CD14-positive monocyte (primary cell): Measurements from ENCODE around the gene ACKR2. TPM values are rescaled to one million over a fixed set of nuclear protein-coding genes. Genes with fewer than 3 reads are reported as not detected.

Experiments used
- DNase-seq, 3 donors: peaks; one replicate each; pipeline ENCODE4 v3.0.0-alpha.2; 2011 to 2022
- H2AFZ ChIP-seq: 2 replicates; pipeline ENCODE4 v1.6.0; 2012; ENCODE audit warnings: mild to moderate bottlenecking, low read depth, low read length, inconsistent platforms; ENCODE audit not compliant: insufficient read depth, poor library complexity, severe bottlenecking
- H3K27ac ChIP-seq, 2 donors: 1 replicate in 1 of 2; 2 replicates in 1 of 2; pipeline ENCODE4 v1.5.1; 2012 to 2013; ENCODE audit warnings: low read length in 2 of 2, control low read depth in 1 of 2, inconsistent platforms in 1 of 2, low read depth in 1 of 2, mild to moderate bottlenecking in 1 of 2
- H3K27me3 ChIP-seq, 2 donors: one replicate each; pipeline versions ENCODE4 v1.6.0 to v1.6.1; 2011 to 2013; ENCODE audit warnings: low read length in 2 of 2; ENCODE audit not compliant: control insufficient read depth in 2 of 2, insufficient read depth in 2 of 2
- H3K36me3 ChIP-seq, 2 donors: replicated peaks in 1 of 2; 1 replicate in 1 of 2; 2 replicates in 1 of 2; pipeline versions ENCODE4 v1.5.1 to v1.6.1; 2012 to 2013; ENCODE audit warnings: low read length in 2 of 2, control low read depth in 1 of 2, inconsistent platforms in 1 of 2, mild to moderate bottlenecking in 1 of 2; ENCODE audit not compliant: insufficient read depth in 2 of 2, control insufficient read depth in 1 of 2
- H3K4me1 ChIP-seq, 2 donors: 1 replicate in 1 of 2; 2 replicates in 1 of 2; pipeline versions ENCODE4 v1.5.1 to v1.6.1; 2012 to 2013; ENCODE audit warnings: low read length in 2 of 2, control low read depth in 1 of 2, inconsistent platforms in 1 of 2, mild to moderate bottlenecking in 1 of 2, moderate library complexity in 1 of 2; ENCODE audit not compliant: insufficient read depth in 2 of 2, control insufficient read depth in 1 of 2
- H3K4me2 ChIP-seq: replicated peaks from 2 replicates; pipeline ENCODE3; 2012; ENCODE audit warnings: low read length, moderate library complexity, mild to moderate bottlenecking; ENCODE audit not compliant: poor library complexity, severe bottlenecking; ENCODE audit errors: extremely low read depth
- H3K4me3 ChIP-seq, 3 experiments: fragments of 200-600 bp in 1 of 3; sonication (generic) in 1 of 3; replicated peaks in 1 of 3; 1 replicate in 2 of 3; 2 replicates in 1 of 3; pipeline ENCODE4 v1.5.1; 2011 to 2013; ENCODE audit warnings: low read length in 3 of 3, mild to moderate bottlenecking in 3 of 3, control low read depth in 2 of 3, low read depth in 2 of 3, inconsistent platforms in 1 of 3, moderate library complexity in 1 of 3
- H3K79me2 ChIP-seq: 2 replicates; pipeline ENCODE4 v1.6.0; 2012; ENCODE audit warnings: mild to moderate bottlenecking, control low read depth, inconsistent platforms, low read length, moderate library complexity; ENCODE audit not compliant: insufficient read depth
- H3K9ac ChIP-seq: 2 replicates; pipeline ENCODE4 v1.6.0; 2017; ENCODE audit warnings: low read length, mild to moderate bottlenecking; ENCODE audit not compliant: insufficient read depth, poor library complexity, severe bottlenecking
- H3K9me3 ChIP-seq, 2 donors: replicated peaks in 1 of 2; 1 replicate in 1 of 2; 2 replicates in 1 of 2; pipeline versions ENCODE4 v1.5.1 to v1.6.1; 2012 to 2013; ENCODE audit warnings: low read length in 2 of 2, control low read depth in 1 of 2; ENCODE audit not compliant: control insufficient read depth in 1 of 2, insufficient read depth in 1 of 2
- H4K20me1 ChIP-seq: 2 replicates; pipeline ENCODE4 v1.6.0; 2012; ENCODE audit warnings: mild to moderate bottlenecking, low read length, control low read depth, moderate library complexity; ENCODE audit not compliant: insufficient read depth
- H3K27ac Mint-ChIP-seq, 7 donors: one replicate each; pipeline ENCODE4 v1.8.0; 2020; ENCODE audit warnings: mild to moderate bottlenecking in 7 of 7, mixed read lengths in 7 of 7, moderate library complexity in 6 of 7, inconsistent platforms in 2 of 7
- H3K27me3 Mint-ChIP-seq, 3 donors: one replicate each; pipeline ENCODE4 v1.8.0; 2021 to 2022; ENCODE audit warnings: low read depth in 3 of 3, mild to moderate bottlenecking in 3 of 3, mixed read lengths in 3 of 3, moderate library complexity in 3 of 3, inconsistent platforms in 1 of 3
- H3K36me3 Mint-ChIP-seq, 2 donors: one replicate each; pipeline ENCODE4 v1.8.0; 2020; ENCODE audit warnings: mixed read lengths in 2 of 2, inconsistent platforms in 1 of 2, mild to moderate bottlenecking in 1 of 2
- H3K4me1 Mint-ChIP-seq: one replicate; pipeline ENCODE4 v1.8.0; 2020; ENCODE audit warnings: mild to moderate bottlenecking, mixed read lengths
- H3K4me3 Mint-ChIP-seq, 2 donors: one replicate each; pipeline ENCODE4 v1.8.0; 2020; ENCODE audit warnings: mild to moderate bottlenecking in 2 of 2, mixed read lengths in 2 of 2, moderate library complexity in 1 of 2
- H3K9me3 Mint-ChIP-seq, 7 donors: one replicate each; pipeline ENCODE4 v1.8.0; 2020 to 2022; ENCODE audit warnings: mixed read lengths in 7 of 7, mild to moderate bottlenecking in 6 of 7, moderate library complexity in 6 of 7, inconsistent platforms in 2 of 7
- CTCF ChIP-seq: fragments of 200-600 bp; IDR thresholded peaks from one replicate; pipeline ENCODE4 v1.8.0; 2022; ENCODE audit warnings: antibody characterized with exemption, mild to moderate bottlenecking
- WGBS: methylation state at CpG from one replicate; pipeline ENCODE4 v1.1.5; 2013; ENCODE audit warnings: missing lambda C conversion rate; ENCODE audit not compliant: insufficient coverage; 5-methylcytosine and 5-hydroxymethylcytosine counted together
- intact Hi-C, 2 donors: fragments of 100-400 bp; cut with micrococcal nuclease; formaldehyde crosslinking; loops; one replicate each; pipeline versions ENCODE4 v1.15.0 to v1.15.1; 2023
- polyA plus RNA-seq, 3 donors: library from polyadenylated mRNA; depleted of rRNA in 1 of 3; unstranded in 2 of 3; stranded (reverse) in 1 of 3; fragments of 300-500 nt in 2 of 3; fragments of >200 nt in 1 of 3; fragmentation: Illumina TruSeq in 2 of 3; gene quantifications; 1 replicate in 2 of 3; 2 replicates in 1 of 3; pipeline ENCODE4 v1.2.3, GENCODE V29; 2012 to 2021

Gene ACKR2
- polyA plus RNA-seq, 3 donors = 0.49 TPM; not detected in 2

GRCh38 chr3:42771271-42771670 is 38.0 kb upstream of the ACKR2 start:
- intact Hi-C loops = no loop called here
- H2AFZ ChIP-seq = no peak overlapping the region
- Mint-ChIP-seq H3K9me3 (peaks cover 0 to 8% (median 6%) of the 10 kb centered on the region in 7 donors), H3K27ac (peak overlapping the region in 4 of 7 donors; percentile 16 to 100 (median 65)), H3K36me3 (peaks cover 2 to 4% of the 10 kb centered on the region in 2 donors), H3K4me1 (peaks cover 27% of the 10 kb centered on the region), H3K4me3 (no peak overlapping the region), H3K27me3 (no peaks in the 10 kb centered on the region)
- DNase-seq = no peak
- no peaks in the 10 kb centered on the region for H3K79me2 ChIP-seq
- H3K27ac ChIP-seq = no peak overlapping the region
- no peaks in the 10 kb centered on the region for H4K20me1 ChIP-seq
- H3K4me2 ChIP-seq = no peak overlapping the region
- peaks cover 14 to 24% of the 10 kb centered on the region in 2 donors for H3K4me1 ChIP-seq
- no peak overlapping the region for H3K4me3 ChIP-seq
- H3K27me3 ChIP-seq = no peaks in the 10 kb centered on the region
- no peaks in the 10 kb centered on the region for H3K36me3 ChIP-seq
- no peaks in the 10 kb centered on the region for H3K9me3 ChIP-seq
- TF ChIP-seq CTCF = no peak
- no CpG with 5 or more reads among the region's 1 CpG for WGBS
- H3K9ac ChIP-seq = no peak overlapping the region

GRCh38 chr3:42772670-42773408 is 36.4 kb upstream of the ACKR2 start, which contains the start of gene CCDC13:
Gene CCDC13 (minus strand): TSS chr3:42773253. CDS start chr3:42758345, 14,908 bp downstream.
- Histone ChIP-seq H3K36me3 (no peaks in the 10 kb centered on the region), H3K4me3 (peak within 1 kb of the TSS; percentile 52 to 87 (median 62)), H3K4me2 (peak within 1 kb of the TSS; percentile 81), H3K4me1 (peaks cover 8 to 15% of the 10 kb centered on the region in 2 donors), H3K9ac (peak within 1 kb of the TSS; percentile 92), H3K79me2 (no peaks in the 10 kb centered on the region), H3K27ac (peak within 1 kb of the TSS; percentile 91 to 98), H3K27me3 (no peaks in the 10 kb centered on the region), H3K9me3 (no peaks in the 10 kb centered on the region), H4K20me1 (no peaks in the 10 kb centered on the region), H2AFZ (peak within 1 kb of the TSS; percentile 74)
- intact Hi-C loops = loop anchor here in 1 of 2 donors (1.0 kb wide), 1 partner anchor 10 kb away; no protein-coding TSS in a partner anchor
- no peak for TF ChIP-seq CTCF
- peak; percentile 95 to 98 (median 98) for DNase-seq
- under 1% methylated on average over 53 of the region's 63 CpGs for WGBS
- Mint-ChIP-seq H3K9me3 (peaks cover 0 to 8% (median 6%) of the 10 kb centered on the region in 7 donors), H3K27ac (peak within 1 kb of the TSS; percentile 99 to 100 (median 100)), H3K36me3 (peaks cover 2 to 7% of the 10 kb centered on the region in 2 donors), H3K4me3 (peak within 1 kb of the TSS; percentile 86 to 96), H3K4me1 (peaks cover 17% of the 10 kb centered on the region), H3K27me3 (no peaks in the 10 kb centered on the region)
